GM21423 (cell line): ENCODE measurements around the gene CYP2B6.
"Not testable (repeated sequence)": the region's sequence is repeated elsewhere in the genome, so short reads cannot be mapped to it uniquely, and the experiment has no call there.

Experiments
- ATAC-seq: cut with Tn5 transposase; IDR thresholded peaks from one replicate; pipeline ENCODE4 v1.9.1; 2021; ENCODE audit warnings: mild to moderate bottlenecking, moderate library complexity; ENCODE audit not compliant: unreplicated experiment

Gene CYP2B6

GRCh38 chr19:41029524-41030432 lies 38.7 kb downstream of the CYP2B6 start:
- ATAC-seq, result no peak

GRCh38 chr19:41030651-41031050 lies 39.6 kb downstream of the CYP2B6 start:
- ATAC-seq, result no peak

GRCh38 chr19:41031916-41032315 lies 40.8 kb downstream of the CYP2B6 start:
- ATAC-seq, result no peak

- ATAC-seq, result not testable (repeated sequence)
Measured at GRCh38 chr19:41033324-41033723, 42.2 kb downstream of the CYP2B6 start.

GRCh38 chr19:41039806-41040205 lies 48.7 kb downstream of the CYP2B6 start:
- ATAC-seq, result no peak

- not testable (repeated sequence) for ATAC-seq
Measured at GRCh38 chr19:41045095-41045494, 54.0 kb downstream of the CYP2B6 start.

GRCh38 chr19:41050426-41050825 lies 59.3 kb downstream of the CYP2B6 start:
- ATAC-seq, result no peak

GRCh38 chr19:41052162-41052561 lies 61.1 kb downstream of the CYP2B6 start:
- ATAC-seq, result not testable (repeated sequence)

- ATAC-seq, result not testable (repeated sequence)
Measured at GRCh38 chr19:41053331-41053730, 62.2 kb downstream of the CYP2B6 start.

- ATAC-seq, result no peak
Measured at GRCh38 chr19:41064974-41065569, 74.0 kb downstream of the CYP2B6 start.
